Measurements from ENCODE around the gene EMC1.

DNA sequence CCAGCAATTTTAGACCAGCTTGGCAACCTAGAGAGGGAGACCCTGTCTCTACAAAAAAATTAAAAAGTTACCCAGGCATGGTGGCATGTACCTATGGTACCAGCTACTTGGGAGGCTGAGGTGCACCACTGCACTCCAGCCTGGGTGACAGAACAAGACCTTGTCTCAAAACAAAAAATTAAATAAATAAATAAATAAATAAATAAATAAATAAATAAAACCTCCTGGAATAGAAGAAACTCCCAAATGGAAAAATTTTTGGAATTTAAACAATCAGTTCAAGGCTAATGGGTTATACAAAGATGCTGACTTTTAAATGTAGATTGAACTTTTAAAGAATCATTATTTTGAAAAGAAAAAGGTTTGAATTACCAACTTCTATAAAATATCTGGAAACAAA lies 63.5 kb downstream of the EMC1 start:
- TF ChIP-seq, protein P1, sequence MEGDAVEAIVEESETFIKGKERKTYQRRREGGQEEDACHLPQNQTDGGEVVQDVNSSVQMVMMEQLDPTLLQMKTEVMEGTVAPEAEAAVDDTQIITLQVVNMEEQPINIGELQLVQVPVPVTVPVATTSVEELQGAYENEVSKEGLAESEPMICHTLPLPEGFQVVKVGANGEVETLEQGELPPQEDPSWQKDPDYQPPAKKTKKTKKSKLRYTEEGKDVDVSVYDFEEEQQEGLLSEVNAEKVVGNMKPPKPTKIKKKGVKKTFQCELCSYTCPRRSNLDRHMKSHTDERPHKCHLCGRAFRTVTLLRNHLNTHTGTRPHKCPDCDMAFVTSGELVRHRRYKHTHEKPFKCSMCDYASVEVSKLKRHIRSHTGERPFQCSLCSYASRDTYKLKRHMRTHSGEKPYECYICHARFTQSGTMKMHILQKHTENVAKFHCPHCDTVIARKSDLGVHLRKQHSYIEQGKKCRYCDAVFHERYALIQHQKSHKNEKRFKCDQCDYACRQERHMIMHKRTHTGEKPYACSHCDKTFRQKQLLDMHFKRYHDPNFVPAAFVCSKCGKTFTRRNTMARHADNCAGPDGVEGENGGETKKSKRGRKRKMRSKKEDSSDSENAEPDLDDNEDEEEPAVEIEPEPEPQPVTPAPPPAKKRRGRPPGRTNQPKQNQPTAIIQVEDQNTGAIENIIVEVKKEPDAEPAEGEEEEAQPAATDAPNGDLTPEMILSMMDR (IDR thresholded peaks at IDR 0.05; ENCODE audit: poor library complexity, severe bottlenecking) = no peak
- TF ChIP-seq RAD21 (conservative IDR thresholded peaks at IDR 0.05) (no peak), EP300 (conservative IDR thresholded peaks at IDR 0.05; ENCODE audit: poor library complexity, severe bottlenecking) (no peak), SMC3 (conservative IDR thresholded peaks at IDR 0.05; ENCODE audit: poor library complexity) (no peak), POLR2AphosphoS5 (IDR thresholded peaks at IDR 0.05) (no peak), EZH2 (IDR thresholded peaks at IDR 0.05; ENCODE audit: borderline replicate concordance, insufficient read depth, low read length, poor library complexity, severe bottlenecking) (no peak)

Data from neural cell (in vitro differentiated cells).